Neural cell (in vitro differentiated cells): Measurements from ENCODE around the gene ZFYVE28. TPM values are rescaled to one million over a fixed set of nuclear protein-coding genes. Genes with fewer than 3 reads are reported as not detected.

Source experiments
- H2AFZ ChIP-seq: fragments of 200-600, 300-800 bp; sonication (generic), shearing (Covaris generic); 2 replicates; pipeline ENCODE4 v1.6.0; 2014; ENCODE audit warnings: low read depth, mild to moderate bottlenecking, antibody characterized with exemption, low read length, moderate library complexity
- H3F3A ChIP-seq: fragments of 200-600 bp; shearing (Covaris generic); 2 replicates; pipeline ENCODE4 v1.6.1; 2016; ENCODE audit warnings: mild to moderate bottlenecking, moderate library complexity, mixed read lengths, antibody characterized with exemption, low read length; ENCODE audit not compliant: insufficient read depth, poor library complexity, severe bottlenecking
- H3K27ac ChIP-seq: fragments of 200-600, 300-800 bp; sonication (generic), shearing (Covaris generic); 2 replicates; pipeline ENCODE4 v1.5.1; 2014; ENCODE audit warnings: mild to moderate bottlenecking, low read length, moderate library complexity
- H3K27me3 ChIP-seq: fragments of 300-800, 200-600 bp; sonication (generic), shearing (Covaris generic); 2 replicates; pipeline ENCODE4 v1.6.0; 2014; ENCODE audit warnings: mild to moderate bottlenecking, low read depth, low read length, moderate library complexity; ENCODE audit not compliant: insufficient read depth
- H3K36me3 ChIP-seq: fragments of 300-800, 200-600 bp; sonication (generic), shearing (Covaris generic); 2 replicates; pipeline ENCODE4 v1.5.1; 2014; ENCODE audit warnings: mild to moderate bottlenecking, antibody characterized with exemption, low read length, moderate library complexity; ENCODE audit not compliant: insufficient read depth
- H3K4me2 ChIP-seq: fragments of 300-800, 200-600 bp; sonication (generic), shearing (Covaris generic); 2 replicates; pipeline ENCODE4 v1.6.0; 2014; ENCODE audit warnings: mild to moderate bottlenecking, low read length
- H3K4me3 ChIP-seq: fragments of 300-800, 200-600 bp; sonication (generic), shearing (Covaris generic); 2 replicates; pipeline ENCODE4 v1.5.1; 2014; ENCODE audit warnings: mild to moderate bottlenecking, low read length, moderate library complexity
- H3K79me2 ChIP-seq: fragments of 200-600 bp; shearing (Covaris generic); replicated peaks from 2 replicates; pipeline ENCODE4 v1.6.0; 2014; ENCODE audit warnings: mild to moderate bottlenecking, low read length, moderate library complexity; ENCODE audit not compliant: insufficient read depth
- H3K9ac ChIP-seq: fragments of 300-800, 200-600 bp; sonication (generic), shearing (Covaris generic); 2 replicates; pipeline ENCODE4 v1.6.1; 2016; ENCODE audit warnings: mild to moderate bottlenecking, low read length, mixed read lengths
- H3K9me2 ChIP-seq: fragments of 200-600 bp; shearing (Covaris generic); 2 replicates; pipeline ENCODE4 v1.6.1; 2016; ENCODE audit warnings: mild to moderate bottlenecking, low read length, mixed read lengths; ENCODE audit not compliant: insufficient read depth
- H3K9me3 ChIP-seq: fragments of 200-600, 300-800 bp; sonication (generic), shearing (Covaris generic); 2 replicates; pipeline ENCODE4 v1.6.1; 2016; ENCODE audit warnings: mild to moderate bottlenecking, mixed run types, low read length, moderate library complexity, mixed read lengths
- H4K20me1 ChIP-seq: fragments of 200-600 bp; shearing (Covaris generic); 2 replicates; pipeline ENCODE4 v1.6.1; 2016; ENCODE audit warnings: mild to moderate bottlenecking, mixed run types; ENCODE audit not compliant: insufficient read depth
- CTCF ChIP-seq: fragments of 450-650 bp; IDR thresholded peaks from 2 replicates; pipeline ENCODE4 v1.5.1; 2014; ENCODE audit warnings: antibody characterized with exemption, mild to moderate bottlenecking, moderate library complexity; ENCODE audit not compliant: poor library complexity, severe bottlenecking
- EP300 ChIP-seq: fragments of 450-650 bp; conservative IDR thresholded peaks from 2 replicates; pipeline ENCODE4 v1.6.1; 2014; ENCODE audit warnings: antibody characterized with exemption, mild to moderate bottlenecking, moderate library complexity; ENCODE audit not compliant: poor library complexity, severe bottlenecking
- EZH2 ChIP-seq: fragments of 200-600, 300-800 bp; shearing (Covaris generic), sonication (generic); IDR thresholded peaks from 2 replicates; pipeline ENCODE4 v1.6.1; 2014; ENCODE audit warnings: antibody characterized with exemption, low read length, borderline replicate concordance, mild to moderate bottlenecking; ENCODE audit not compliant: insufficient read depth, poor library complexity, severe bottlenecking
- MXI1 ChIP-seq: fragments of 450-650 bp; conservative IDR thresholded peaks from 2 replicates; pipeline ENCODE4 v1.6.1; 2014; ENCODE audit warnings: antibody characterized with exemption, mild to moderate bottlenecking; ENCODE audit not compliant: poor library complexity, severe bottlenecking
- POLR2AphosphoS5 ChIP-seq: IDR thresholded peaks from 2 replicates; pipeline ENCODE4 v1.6.1; 2012
- RAD21 ChIP-seq: fragments of 450-650 bp; conservative IDR thresholded peaks from 2 replicates; pipeline ENCODE4 v1.6.1; 2014; ENCODE audit warnings: antibody characterized with exemption, mild to moderate bottlenecking, moderate library complexity
- REST ChIP-seq: IDR thresholded peaks from 2 replicates; pipeline ENCODE4 v1.6.1; 2012; ENCODE audit warnings: borderline replicate concordance
- SMC3 ChIP-seq: fragments of 450-650 bp; conservative IDR thresholded peaks from 2 replicates; pipeline ENCODE4 v1.6.1; 2014; ENCODE audit warnings: antibody characterized with exemption, mild to moderate bottlenecking, moderate library complexity; ENCODE audit not compliant: poor library complexity
- TAF1 ChIP-seq: IDR thresholded peaks from 2 replicates; pipeline ENCODE4 v1.6.1; 2012; ENCODE audit warnings: low read depth
- polyA plus RNA-seq: library from polyadenylated mRNA; depleted of rRNA; stranded (reverse); fragments of >200 nt; gene quantifications from 2 replicates; pipeline ENCODE4 v1.2.3, GENCODE V29; 2014

The ZFYVE28 gene
- polyA plus RNA-seq, 1 donor from 2014 or later: 2.4 TPM

DNA sequence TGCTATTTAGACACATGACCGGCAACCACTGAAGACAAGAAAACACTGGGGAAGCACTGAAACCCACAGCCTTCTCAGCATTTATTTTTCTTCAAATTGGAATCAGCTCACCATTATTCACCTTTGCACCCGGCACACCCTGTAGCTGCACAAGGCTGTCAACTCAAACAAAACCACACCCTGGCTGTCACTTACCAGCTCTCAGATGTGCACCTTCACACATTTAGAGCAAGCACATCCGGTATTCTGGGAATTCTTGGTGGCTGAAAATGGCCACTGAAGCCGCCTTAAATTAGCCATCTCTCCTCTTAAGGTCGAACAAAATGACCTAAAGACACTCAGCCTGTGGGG lies 5.9 kb downstream of the ZFYVE28 start:
- Histone ChIP-seq H3K9ac (no peak overlapping the region), H3K27ac (no peak overlapping the region), H3K36me3 (no peaks in the 10 kb centered on the region), H2AFZ (no peak overlapping the region), H3K4me3 (no peak overlapping the region), H3K79me2 (no peaks in the 10 kb centered on the region), H4K20me1 (no peaks in the 10 kb centered on the region), H3K27me3 (peaks cover 60% of the 10 kb centered on the region), H3K4me2 (no peak overlapping the region), H3F3A (no peaks in the 10 kb centered on the region), H3K9me3 (no peaks in the 10 kb centered on the region), H3K9me2 (no peaks in the 10 kb centered on the region)
- TF ChIP-seq EP300 (no peak), EZH2 (no peak), REST (no peak), RAD21 (no peak), TAF1 (no peak), CTCF (no peak), SMC3 (no peak), MXI1 (no peak), POLR2AphosphoS5 (no peak)

DNA sequence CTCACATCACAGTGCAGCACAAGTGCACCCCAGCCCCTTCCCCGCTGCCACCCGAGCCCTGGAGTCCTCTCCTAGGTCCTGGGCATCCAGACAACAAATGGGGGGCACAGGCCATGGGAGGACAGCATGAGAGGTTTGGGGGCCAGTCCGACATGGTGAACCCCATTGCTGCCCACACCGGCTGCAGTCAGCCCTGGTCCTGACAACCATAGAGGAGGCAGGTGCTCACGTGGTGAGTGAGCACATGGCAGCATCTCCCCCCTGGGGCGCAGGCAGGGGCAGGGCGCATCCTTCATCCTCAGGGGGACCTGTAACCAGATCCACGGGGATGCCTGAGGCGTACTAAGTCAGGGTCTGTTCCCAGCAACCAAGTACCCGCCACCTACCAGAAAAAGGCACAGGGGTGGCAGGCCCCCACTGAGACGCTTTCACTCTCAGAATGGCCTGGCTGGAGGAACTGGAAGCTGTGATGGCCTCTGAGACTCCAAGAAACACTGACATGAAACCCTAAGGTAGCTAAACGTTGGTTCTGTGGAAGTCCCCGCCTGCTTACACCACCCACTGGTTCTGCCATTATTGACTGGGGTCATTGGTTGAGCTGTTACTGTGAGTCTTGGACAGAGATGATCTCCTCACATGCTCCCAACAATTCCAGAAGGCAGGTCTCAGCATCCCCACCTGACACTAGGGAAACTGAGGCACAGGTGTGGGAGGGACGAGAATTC lies 6.5 kb downstream of the ZFYVE28 start:
- Histone ChIP-seq H3K4me2 (no peak overlapping the region), H2AFZ (no peak overlapping the region), H3K9ac (no peak overlapping the region), H3F3A (no peaks in the 10 kb centered on the region), H3K9me2 (no peaks in the 10 kb centered on the region), H3K27ac (no peak overlapping the region), H3K4me3 (no peak overlapping the region), H3K9me3 (no peaks in the 10 kb centered on the region), H3K79me2 (no peaks in the 10 kb centered on the region), H3K27me3 (peaks cover 56% of the 10 kb centered on the region), H4K20me1 (no peaks in the 10 kb centered on the region), H3K36me3 (no peaks in the 10 kb centered on the region)
- TF ChIP-seq CTCF (no peak), TAF1 (no peak), SMC3 (no peak), EP300 (no peak), MXI1 (no peak), EZH2 (no peak), POLR2AphosphoS5 (no peak), REST (no peak), RAD21 (no peak)
